Esophagus muscularis mucosa (tissue), 4 donors: Measurements from ENCODE around the gene MTG1. TPM values are rescaled to one million over a fixed set of nuclear protein-coding genes. Genes with fewer than 3 reads are reported as not detected.
"Not testable (repeated sequence)": the region's sequence is repeated elsewhere in the genome, so short reads cannot be mapped to it uniquely, and the experiment has no call there.

ENCODE experiments used
- DNase-seq: peaks from one replicate; pipeline ENCODE4 v3.0.0-alpha.2; 2017; ENCODE audit errors: extremely low spot score
- H3K27ac ChIP-seq, 4 donors: fragments of 200-600 bp; sonication (generic); replicated peaks in 1 of 4; 1 replicate in 3 of 4; 2 replicates in 1 of 4; pipeline ENCODE4 v1.5.1; 2016 to 2019; ENCODE audit warnings: mild to moderate bottlenecking in 1 of 4
- H3K27me3 ChIP-seq, 4 donors: fragments of 200-600 bp; sonication (generic); one replicate each; pipeline versions ENCODE4 v1.5.1 to v1.6.0; 2016 to 2019
- H3K36me3 ChIP-seq, 4 donors: fragments of 200-600 bp; sonication (generic); one replicate each; pipeline ENCODE4 v1.5.1; 2016 to 2019
- H3K4me1 ChIP-seq, 4 donors: fragments of 200-600 bp; sonication (generic); one replicate each; pipeline ENCODE4 v1.5.1; 2016 to 2019
- H3K4me3 ChIP-seq, 4 donors: fragments of 200-600 bp; sonication (generic); 1 replicate in 2 of 4; 2 replicates in 2 of 4; pipeline ENCODE4 v1.5.1; 2016 to 2019; ENCODE audit warnings: mild to moderate bottlenecking in 4 of 4, moderate library complexity in 1 of 4
- H3K9me3 ChIP-seq, 4 donors: fragments of 200-600 bp; sonication (generic); 1 replicate in 3 of 4; 2 replicates in 1 of 4; pipeline ENCODE4 v1.5.1; 2016 to 2019
- CTCF ChIP-seq, 3 experiments: fragments of 200-600 bp in 2 of 3; fragments of 450-650 bp in 1 of 3; sonication (generic) in 2 of 3; IDR thresholded peaks; one replicate each; pipeline ENCODE4 v1.5.1; 2017 to 2019; ENCODE audit warnings: antibody characterized with exemption in 3 of 3, mild to moderate bottlenecking in 2 of 3, moderate library complexity in 1 of 3
- EP300 ChIP-seq: sonication (generic); formaldehyde crosslinking; IDR thresholded peaks from one replicate; pipeline ENCODE4 v1.6.1; 2017; ENCODE audit warnings: antibody characterized with exemption
- POLR2A ChIP-seq: fragments of 450-650 bp; IDR thresholded peaks from one replicate; pipeline ENCODE4 v1.6.1; 2017; ENCODE audit warnings: antibody characterized with exemption, moderate library complexity, mild to moderate bottlenecking, low read depth
- POLR2AphosphoS5 ChIP-seq, 2 donors: sonication (generic); formaldehyde crosslinking; IDR thresholded peaks; one replicate each; pipeline ENCODE4 v1.6.1; 2017; ENCODE audit warnings: antibody characterized with exemption in 2 of 2
- WGBS: methylation state at CpG from one replicate; pipeline ENCODE4 v1.1.5; 2018; 5-methylcytosine and 5-hydroxymethylcytosine counted together
- intact Hi-C: fragments of 100-400 bp; cut with DNase I; formaldehyde crosslinking; loops from one replicate; pipeline ENCODE4 v1.15.1; 2023
- total RNA-seq, 4 donors: library from RNA; depleted of rRNA; stranded (reverse); fragments of >200 nt; gene quantifications; one replicate each; pipeline versions ENCODE4 v1.1.0 to v1.2.1, GENCODE V29; 2016

MTG1 gene
- total RNA-seq, 4 donors from 2014 or later: 12.6 to 23.6 (median 15.9) TPM

GRCh38 chr10:133372507-133372906 is 21.4 kb upstream of the MTG1 start:
- Histone ChIP-seq H3K4me1 (peaks cover 12 to 28% (median 22%) of the 10 kb centered on the region in 4 donors), H3K9me3 (no peaks in the 10 kb centered on the region), H3K27ac (peak overlapping the region in 1 of 4 donors; percentile 95), H3K4me3 (peak overlapping the region; percentile 76 to 97 (median 80)), H3K36me3 (peaks cover 21 to 40% (median 32%) of the 10 kb centered on the region in 4 donors), H3K27me3 (no peaks in the 10 kb centered on the region)
- no peak for DNase-seq
- TF ChIP-seq POLR2A (no peak), POLR2AphosphoS5 (IDR thresholded peaks at IDR 0.05) (no peak), CTCF (IDR thresholded peaks at IDR 0.05) (no peak), EP300 (no peak)
- 54% methylated on average over 9 of the region's 20 CpGs for WGBS
- intact Hi-C loops: loop anchor here (5.0 kb wide), 1 partner anchor 45 kb away; no protein-coding TSS in a partner anchor

GRCh38 chr10:133373174-133374090 is 20.5 kb upstream of the MTG1 start, which contains the start of gene ECHS1:
Gene ECHS1, minus strand, starts transcription at chr10:133373354. Its CDS starts 21 bp downstream, at chr10:133373333.
- Histone ChIP-seq H3K4me1 (peaks cover 16 to 37% (median 30%) of the 10 kb centered on the region in 4 donors), H3K27me3 (no peaks in the 10 kb centered on the region), H3K27ac (peak within 1 kb of the TSS; percentile 86 to 95 (median 91)), H3K4me3 (peak within 1 kb of the TSS; percentile 76 to 97 (median 80)), H3K9me3 (no peaks in the 10 kb centered on the region), H3K36me3 (peaks cover 20 to 30% (median 26%) of the 10 kb centered on the region in 4 donors)
- peak; percentile 97 for DNase-seq
- 3% methylated on average over 23 of the region's 89 CpGs for WGBS
- intact Hi-C loops: loop anchor here (5.0 kb wide), 1 partner anchor 46 kb away; no protein-coding TSS in a partner anchor
- TF ChIP-seq POLR2AphosphoS5 (IDR thresholded peaks at IDR 0.05) (peak; percentile 61 to 70), EP300 (no peak), POLR2A (peak; percentile 26), CTCF (IDR thresholded peaks at IDR 0.05) (no peak)

GRCh38 chr10:133375357-133376115 is 18.4 kb upstream of the MTG1 start:
- intact Hi-C loops: loop anchor here (5.0 kb wide), 1 partner anchor 63 kb away; no protein-coding TSS in a partner anchor
- Histone ChIP-seq H3K36me3 (peaks cover 1 to 9% (median 5%) of the 10 kb centered on the region in 4 donors), H3K27ac (no peak overlapping the region), H3K4me1 (peaks cover 23 to 51% (median 42%) of the 10 kb centered on the region in 4 donors), H3K27me3 (no peaks in the 10 kb centered on the region), H3K4me3 (no peak overlapping the region), H3K9me3 (no peaks in the 10 kb centered on the region)
- TF ChIP-seq EP300 (no peak), POLR2A (no peak), POLR2AphosphoS5 (IDR thresholded peaks at IDR 0.05) (no peak), CTCF (IDR thresholded peaks at IDR 0.05) (no peak)
- DNase-seq: no peak
- 82% methylated on average over 12 of the region's 12 CpGs for WGBS

- not testable (repeated sequence) for H3K27ac ChIP-seq, H3K36me3 ChIP-seq, H3K9me3 ChIP-seq, DNase-seq, H3K4me3 ChIP-seq, H3K27me3 ChIP-seq
- peaks cover 23 to 57% (median 44%) of the 10 kb centered on the region in 4 donors for H3K4me1 ChIP-seq
- 96% methylated on average over 5 of the region's 5 CpGs for WGBS
- intact Hi-C loops: loop anchor here (5.0 kb wide), 1 partner anchor 64 kb away; no protein-coding TSS in a partner anchor
These were observed 17.8 kb upstream of the MTG1 start for GRCh38 chr10:133376183-133376582.
